ENCODE measurements around the gene CCDC88B. TPM values are rescaled to one million over a fixed set of nuclear protein-coding genes. Genes with fewer than 3 reads are reported as not detected.

CCDC88B gene
- total and polyA plus RNA-seq, 3 donors from 2014 or later: 16.6 to 28.5 (median 23.5) TPM

DNA sequence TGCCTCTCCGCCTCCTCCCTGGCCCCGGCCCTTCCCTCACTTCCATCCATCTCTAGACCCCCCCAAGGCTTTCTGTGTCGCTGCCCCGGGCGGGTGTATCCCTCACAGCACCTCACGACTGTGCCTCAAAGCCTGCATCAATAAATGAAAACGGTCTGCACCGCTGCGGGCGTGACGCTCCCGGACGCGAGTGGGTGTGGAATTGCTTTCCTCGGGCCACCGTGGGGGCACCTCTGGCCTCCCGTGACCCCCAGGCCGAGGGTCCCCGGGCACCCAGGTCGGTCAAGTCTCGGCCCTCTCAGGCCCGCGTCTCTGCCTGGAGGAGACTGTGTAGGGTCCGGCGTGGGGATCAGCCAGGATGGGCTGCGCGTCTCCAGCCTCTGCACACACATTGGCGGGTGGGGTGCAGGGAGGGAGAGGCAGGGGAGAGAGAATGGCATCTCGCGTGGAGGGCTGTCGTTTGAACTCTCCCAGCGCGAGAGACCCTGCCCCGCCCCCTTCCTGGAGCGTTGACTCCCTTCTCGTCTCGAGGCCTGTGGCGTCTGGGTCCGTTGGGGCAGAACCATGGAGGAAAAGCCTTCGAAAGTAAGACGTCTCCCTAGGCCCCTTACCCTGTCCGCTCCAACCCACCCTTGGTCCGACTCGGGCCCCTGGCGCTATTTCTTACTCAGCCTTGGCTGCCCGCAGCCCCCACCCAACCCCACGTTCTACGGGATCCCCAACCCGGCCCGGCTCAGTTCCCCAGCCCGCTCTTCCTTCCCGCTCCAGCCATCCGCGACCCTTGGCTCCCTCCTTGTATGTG is 40.0 kb upstream of the CCDC88B start, which contains the start of gene CATSPERZ:
Gene CATSPERZ (plus strand): TSS at position 512 of the 802 bp plus-strand sequence. CDS start 53 bp downstream, at position 565.
- Histone ChIP-seq H3K27me3 (no peaks in the 10 kb centered on the region), H3K27ac (peak within 1 kb of the TSS; percentile 53 to 81), H3K4me3 (peak within 1 kb of the TSS; percentile 32), H3K9me3 (no peaks in the 10 kb centered on the region), H3K4me1 (peaks cover 26% of the 10 kb centered on the region), H3K36me3 (ENCODE audit: low read depth, missing control alignments) (no peaks in the 10 kb centered on the region)
- intact Hi-C loops (cut with DNase I; ENCODE audit: low total_unique reads): loop anchor here (10.0 kb wide), 1 partner anchor 95 kb away; the partner anchor contains the start of gene FERMT3
- 10 to 16% methylated on average over 43 to 54 of the region's 54 CpGs for WGBS, 2 donors
- no peak for TF ChIP-seq POLR2A (IDR thresholded peaks at IDR 0.05)
- TF ChIP-seq, protein P1, sequence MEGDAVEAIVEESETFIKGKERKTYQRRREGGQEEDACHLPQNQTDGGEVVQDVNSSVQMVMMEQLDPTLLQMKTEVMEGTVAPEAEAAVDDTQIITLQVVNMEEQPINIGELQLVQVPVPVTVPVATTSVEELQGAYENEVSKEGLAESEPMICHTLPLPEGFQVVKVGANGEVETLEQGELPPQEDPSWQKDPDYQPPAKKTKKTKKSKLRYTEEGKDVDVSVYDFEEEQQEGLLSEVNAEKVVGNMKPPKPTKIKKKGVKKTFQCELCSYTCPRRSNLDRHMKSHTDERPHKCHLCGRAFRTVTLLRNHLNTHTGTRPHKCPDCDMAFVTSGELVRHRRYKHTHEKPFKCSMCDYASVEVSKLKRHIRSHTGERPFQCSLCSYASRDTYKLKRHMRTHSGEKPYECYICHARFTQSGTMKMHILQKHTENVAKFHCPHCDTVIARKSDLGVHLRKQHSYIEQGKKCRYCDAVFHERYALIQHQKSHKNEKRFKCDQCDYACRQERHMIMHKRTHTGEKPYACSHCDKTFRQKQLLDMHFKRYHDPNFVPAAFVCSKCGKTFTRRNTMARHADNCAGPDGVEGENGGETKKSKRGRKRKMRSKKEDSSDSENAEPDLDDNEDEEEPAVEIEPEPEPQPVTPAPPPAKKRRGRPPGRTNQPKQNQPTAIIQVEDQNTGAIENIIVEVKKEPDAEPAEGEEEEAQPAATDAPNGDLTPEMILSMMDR (IDR thresholded peaks at IDR 0.05): no peak
- no peak for DNase-seq

DNA sequence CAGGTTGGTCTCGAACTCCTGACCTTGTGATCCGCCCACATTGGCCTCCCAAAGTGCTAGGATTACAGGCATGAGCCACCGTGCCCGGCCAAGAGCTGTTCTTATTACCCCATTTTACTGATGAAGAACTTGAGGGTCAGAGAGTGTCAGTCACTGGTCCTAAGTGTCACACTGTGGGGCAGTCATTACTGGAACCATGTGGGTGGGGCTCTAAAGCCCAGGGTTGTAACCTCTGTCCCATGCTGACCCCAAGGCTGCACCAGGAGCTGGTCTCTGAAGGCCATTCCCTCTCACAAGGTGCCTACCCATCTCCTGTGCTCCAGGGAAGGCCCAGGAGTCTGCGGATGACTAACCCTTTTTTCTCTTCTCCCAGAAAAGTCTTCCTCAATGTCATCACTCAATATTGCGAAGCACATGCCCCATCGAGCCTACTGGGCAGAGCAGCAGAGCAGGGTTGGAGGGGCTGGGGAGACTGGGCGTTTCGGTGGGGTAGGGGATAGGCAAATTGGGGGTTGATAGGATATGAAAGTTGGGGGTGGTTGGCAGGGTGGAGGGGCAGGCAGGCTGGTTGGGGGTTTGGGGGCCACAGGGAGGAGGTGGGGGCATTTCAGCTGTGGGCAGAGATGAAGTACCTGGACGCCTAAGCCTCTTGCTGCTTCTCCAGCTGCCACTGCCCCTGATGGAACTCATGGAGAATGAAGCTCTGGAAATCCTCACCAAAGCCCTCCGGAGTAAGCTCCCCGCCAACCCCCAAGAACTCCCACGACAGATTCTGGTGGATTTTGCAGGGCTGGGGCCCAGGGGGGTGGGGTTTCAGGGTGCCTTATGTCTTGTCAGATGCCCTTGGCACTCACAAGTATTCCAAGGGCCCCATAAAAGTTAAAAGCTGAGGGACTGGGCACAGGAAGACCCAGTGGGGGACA is 36.6 kb upstream of the CCDC88B start:
- intact Hi-C loops (cut with DNase I; ENCODE audit: low total_unique reads): no loop called here
- Histone ChIP-seq H3K27me3 (no peaks in the 10 kb centered on the region), H3K4me1 (peaks cover 33% of the 10 kb centered on the region), H3K36me3 (ENCODE audit: low read depth, missing control alignments) (no peaks in the 10 kb centered on the region), H3K9me3 (no peaks in the 10 kb centered on the region), H3K4me3 (no peak overlapping the region), H3K27ac (peak overlapping the region; percentile 76 to 95)
- TF ChIP-seq POLR2A (IDR thresholded peaks at IDR 0.05): no peak
- TF ChIP-seq, protein P1 (IDR thresholded peaks at IDR 0.05): no peak
- 71 to 85% methylated on average over 12 to 13 of the region's 13 CpGs for WGBS, 2 donors
- DNase-seq: no peak

DNA sequence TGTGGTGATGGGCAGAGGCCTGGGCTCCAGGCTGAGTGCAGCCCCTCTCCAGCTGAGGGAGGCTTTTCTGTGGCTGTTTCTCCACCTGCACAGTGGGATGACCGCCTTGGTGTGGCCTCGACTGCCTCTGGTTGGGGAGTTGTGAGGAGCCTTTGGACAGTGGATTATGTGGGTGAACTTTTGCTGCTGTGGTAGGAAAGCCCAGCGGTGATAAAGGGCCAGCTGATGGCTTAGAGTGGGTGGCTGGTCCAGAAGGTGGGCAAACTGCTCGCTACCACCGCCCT is 36.0 kb upstream of the CCDC88B start:
- peaks cover 33% of the 10 kb centered on the region for H3K4me1 ChIP-seq
- TF ChIP-seq POLR2A (IDR thresholded peaks at IDR 0.05): no peak
- no peaks in the 10 kb centered on the region for H3K27me3 ChIP-seq
- DNase-seq: no peak
- H3K27ac ChIP-seq: peak overlapping the region; percentile 76 to 95
- 47% methylated on average over 5 of the region's 5 CpGs; no CpG with 5 or more reads in 1 of the 2 donors for WGBS, 2 donors
- no peaks in the 10 kb centered on the region for H3K36me3 ChIP-seq (ENCODE audit: low read depth, missing control alignments)
- peak overlapping the region; percentile 67 to 74 for H3K4me3 ChIP-seq
- no peaks in the 10 kb centered on the region for H3K9me3 ChIP-seq
- intact Hi-C loops (cut with DNase I; ENCODE audit: low total_unique reads): no loop called here

DNA sequence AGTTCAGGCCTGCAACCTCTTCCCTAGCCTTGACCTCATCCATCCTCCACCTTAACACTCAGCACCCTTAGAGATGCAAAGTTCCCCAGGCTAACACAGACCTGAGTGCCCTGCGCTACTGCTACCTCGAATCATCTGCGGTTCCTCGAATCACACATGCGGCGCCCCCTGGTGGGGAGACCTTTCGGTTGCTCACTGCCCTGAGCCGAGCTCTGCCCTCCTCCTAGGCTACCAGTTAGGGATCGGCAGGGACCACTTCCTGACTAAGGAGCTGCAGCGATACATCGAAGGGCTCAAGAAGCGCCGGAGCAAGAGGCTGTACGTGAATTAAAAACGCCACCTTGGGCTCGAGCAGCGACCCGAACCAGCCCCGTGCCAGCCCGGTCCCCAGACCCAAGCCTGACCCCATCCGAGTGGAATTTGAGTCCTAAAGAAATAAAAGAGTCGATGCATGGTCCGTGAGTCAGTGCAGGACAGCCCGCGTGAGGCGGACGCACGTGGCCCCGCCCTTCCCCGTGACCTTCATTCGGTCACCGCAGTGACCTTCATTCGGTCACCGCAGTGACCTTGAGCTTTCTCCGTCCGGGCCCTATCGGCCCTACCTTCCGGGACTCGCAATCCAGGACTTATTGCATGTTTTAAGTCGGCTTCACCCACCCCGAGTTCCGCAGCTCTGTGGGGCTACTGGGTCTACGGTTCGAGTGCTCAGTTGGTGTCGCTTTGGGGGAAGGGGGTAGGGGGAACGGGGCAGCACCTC is 35.5 kb upstream of the CCDC88B start:
- no peaks in the 10 kb centered on the region for H3K36me3 ChIP-seq (ENCODE audit: low read depth, missing control alignments)
- peak overlapping the region; percentile 67 to 74 for H3K4me3 ChIP-seq
- peaks cover 27% of the 10 kb centered on the region for H3K4me1 ChIP-seq
- intact Hi-C loops (cut with DNase I; ENCODE audit: low total_unique reads): no loop called here
- TF ChIP-seq POLR2A (IDR thresholded peaks at IDR 0.05): no peak
- TF ChIP-seq, protein P1 (IDR thresholded peaks at IDR 0.05): peak; percentile 80 to 90 (median 90)
- 1% methylated on average over 37 to 46 of the region's 46 CpGs for WGBS, 2 donors
- H3K27ac ChIP-seq: peak overlapping the region; percentile 76 to 95
- H3K27me3 ChIP-seq: no peaks in the 10 kb centered on the region
- DNase-seq: peak; percentile 97
- H3K9me3 ChIP-seq: no peaks in the 10 kb centered on the region

Data from testis (tissue), 3 donors.